Bronchial epithelial cell (primary cell): Measurements from ENCODE around the gene COX8A. TPM values are rescaled to one million over a fixed set of nuclear protein-coding genes. Genes with fewer than 3 reads are reported as not detected.

Source experiments
- DNase-seq: peaks from one replicate; pipeline ENCODE4 v3.0.0-alpha.2; 2010; ENCODE audit warnings: low read depth
- FAIRE-seq: peaks from 2 replicates; lab custom pipeline; 2011; peaks lifted over from hg19 to GRCh38; lab: Jason Lieb, UNC
- H3K27me3 ChIP-seq: 2 replicates; pipeline ENCODE4 v1.5.1; 2011; ENCODE audit warnings: low read length; ENCODE audit not compliant: control insufficient read depth, insufficient read depth
- H3K36me3 ChIP-seq: 2 replicates; pipeline ENCODE4 v1.5.1; 2011; ENCODE audit warnings: low read length; ENCODE audit not compliant: control insufficient read depth, insufficient read depth
- H3K4me3 ChIP-seq: 2 replicates; pipeline ENCODE4 v1.5.1; 2011; ENCODE audit warnings: mild to moderate bottlenecking, low read depth, low read length, control low read depth
- CTCF ChIP-seq: IDR thresholded peaks from 2 replicates; pipeline ENCODE4 v1.5.1; 2011; ENCODE audit warnings: mild to moderate bottlenecking, moderate library complexity, low read length, control low read depth, inconsistent platforms; ENCODE audit not compliant: insufficient read depth, severe bottlenecking
- total RNA-seq: library from RNA; depleted of rRNA; stranded (reverse); fragments of >200 nt; gene quantifications from 2 replicates; pipeline ENCODE4 v1.2.1, GENCODE V29; 2014

Gene COX8A
- total RNA-seq, 1 donor from 2014 or later, result 266 TPM

- peak overlapping the region; percentile 28 for H3K4me3 ChIP-seq
- H3K27me3 ChIP-seq, result peaks cover 8% of the 10 kb centered on the region
- FAIRE-seq (no peak), DNase-seq (no peak)
- TF ChIP-seq CTCF, result no peak
- H3K36me3 ChIP-seq, result no peaks in the 10 kb centered on the region
Measured at GRCh38 chr11:64007160-64007628, 32.8 kb downstream of the COX8A start.

GRCh38 chr11:64007629-64008282 lies 33.3 kb downstream of the COX8A start:
- DNase-seq (no peak), FAIRE-seq (no peak)
- Histone ChIP-seq H3K4me3 (peak overlapping the region; percentile 28), H3K36me3 (no peaks in the 10 kb centered on the region), H3K27me3 (peaks cover 8% of the 10 kb centered on the region)
- TF ChIP-seq CTCF, result peak; percentile 27

GRCh38 chr11:64008283-64008913 lies 34.0 kb downstream of the COX8A start:
- DNase-seq (no peak), FAIRE-seq (no peak)
- Histone ChIP-seq H3K27me3 (peaks cover 8% of the 10 kb centered on the region), H3K4me3 (no peak overlapping the region), H3K36me3 (no peaks in the 10 kb centered on the region)
- TF ChIP-seq CTCF, result no peak

GRCh38 chr11:64008914-64009633 lies 34.7 kb downstream of the COX8A start:
- H3K27me3 ChIP-seq, result peaks cover 8% of the 10 kb centered on the region
- DNase-seq (no peak), FAIRE-seq (no peak)
- TF ChIP-seq CTCF, result no peak
- H3K4me3 ChIP-seq, result no peak overlapping the region
- no peaks in the 10 kb centered on the region for H3K36me3 ChIP-seq

GRCh38 chr11:64009710-64010109 lies 35.3 kb downstream of the COX8A start:
- H3K27me3 ChIP-seq, result peaks cover 8% of the 10 kb centered on the region
- H3K36me3 ChIP-seq, result no peaks in the 10 kb centered on the region
- FAIRE-seq (no peak), DNase-seq (no peak)
- H3K4me3 ChIP-seq, result no peak overlapping the region
- no peak for TF ChIP-seq CTCF
